ENCODE data around the gene FAM131A.

The FAM131A gene

DNA sequence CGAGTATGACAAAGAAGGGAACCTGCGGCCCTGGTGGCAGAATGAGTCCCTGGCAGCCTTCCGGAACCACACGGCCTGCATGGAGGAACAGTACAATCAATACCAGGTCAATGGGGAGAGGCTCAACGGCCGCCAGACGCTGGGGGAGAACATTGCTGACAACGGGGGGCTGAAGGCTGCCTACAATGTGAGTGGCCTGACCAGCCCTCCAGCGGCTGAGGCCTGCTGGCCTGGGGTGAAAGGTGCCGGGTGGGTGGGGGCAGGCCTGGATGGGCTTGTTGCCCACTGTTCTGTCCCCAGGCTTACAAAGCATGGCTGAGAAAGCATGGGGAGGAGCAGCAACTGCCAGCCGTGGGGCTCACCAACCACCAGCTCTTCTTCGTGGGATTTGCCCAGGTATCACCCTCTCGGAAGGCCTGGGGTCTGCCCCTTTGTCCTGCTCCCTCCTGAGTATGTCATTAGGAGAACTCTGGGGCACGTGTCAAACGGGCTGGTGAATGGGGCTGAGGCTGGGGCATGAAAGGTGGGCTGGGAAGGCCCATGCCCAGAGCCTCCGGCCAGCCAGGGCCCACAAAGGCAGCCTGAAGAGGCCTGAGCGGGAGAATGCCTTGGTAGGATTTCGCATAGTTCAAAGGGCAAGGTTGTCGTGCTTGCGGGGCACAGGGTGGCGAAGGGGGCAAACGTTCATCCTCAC lies 46.2 kb upstream of the FAM131A start:
- Histone ChIP-seq H3K4me3 (replicated peaks; ENCODE audit: insufficient read depth, low read length) (no peak overlapping the region), H3K27me3 (ENCODE audit: insufficient read depth, poor library complexity, severe bottlenecking) (peaks cover 4% of the 10 kb centered on the region), H3K27ac (replicated peaks) (no peak overlapping the region)
- TF ChIP-seq, protein P1, sequence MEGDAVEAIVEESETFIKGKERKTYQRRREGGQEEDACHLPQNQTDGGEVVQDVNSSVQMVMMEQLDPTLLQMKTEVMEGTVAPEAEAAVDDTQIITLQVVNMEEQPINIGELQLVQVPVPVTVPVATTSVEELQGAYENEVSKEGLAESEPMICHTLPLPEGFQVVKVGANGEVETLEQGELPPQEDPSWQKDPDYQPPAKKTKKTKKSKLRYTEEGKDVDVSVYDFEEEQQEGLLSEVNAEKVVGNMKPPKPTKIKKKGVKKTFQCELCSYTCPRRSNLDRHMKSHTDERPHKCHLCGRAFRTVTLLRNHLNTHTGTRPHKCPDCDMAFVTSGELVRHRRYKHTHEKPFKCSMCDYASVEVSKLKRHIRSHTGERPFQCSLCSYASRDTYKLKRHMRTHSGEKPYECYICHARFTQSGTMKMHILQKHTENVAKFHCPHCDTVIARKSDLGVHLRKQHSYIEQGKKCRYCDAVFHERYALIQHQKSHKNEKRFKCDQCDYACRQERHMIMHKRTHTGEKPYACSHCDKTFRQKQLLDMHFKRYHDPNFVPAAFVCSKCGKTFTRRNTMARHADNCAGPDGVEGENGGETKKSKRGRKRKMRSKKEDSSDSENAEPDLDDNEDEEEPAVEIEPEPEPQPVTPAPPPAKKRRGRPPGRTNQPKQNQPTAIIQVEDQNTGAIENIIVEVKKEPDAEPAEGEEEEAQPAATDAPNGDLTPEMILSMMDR (IDR thresholded peaks at IDR 0.05; ENCODE audit: insufficient read depth, low read length): no peak
- TF ChIP-seq POLR2AphosphoS5 (IDR thresholded peaks at IDR 0.05; ENCODE audit: low read depth) (no peak), SPI1 (IDR thresholded peaks at IDR 0.05; ENCODE audit: borderline replicate concordance, low read depth) (no peak)
- DNase-seq (ENCODE audit: low read depth in 1 of 2, low spot score in 1 of 2): no peak

DNA sequence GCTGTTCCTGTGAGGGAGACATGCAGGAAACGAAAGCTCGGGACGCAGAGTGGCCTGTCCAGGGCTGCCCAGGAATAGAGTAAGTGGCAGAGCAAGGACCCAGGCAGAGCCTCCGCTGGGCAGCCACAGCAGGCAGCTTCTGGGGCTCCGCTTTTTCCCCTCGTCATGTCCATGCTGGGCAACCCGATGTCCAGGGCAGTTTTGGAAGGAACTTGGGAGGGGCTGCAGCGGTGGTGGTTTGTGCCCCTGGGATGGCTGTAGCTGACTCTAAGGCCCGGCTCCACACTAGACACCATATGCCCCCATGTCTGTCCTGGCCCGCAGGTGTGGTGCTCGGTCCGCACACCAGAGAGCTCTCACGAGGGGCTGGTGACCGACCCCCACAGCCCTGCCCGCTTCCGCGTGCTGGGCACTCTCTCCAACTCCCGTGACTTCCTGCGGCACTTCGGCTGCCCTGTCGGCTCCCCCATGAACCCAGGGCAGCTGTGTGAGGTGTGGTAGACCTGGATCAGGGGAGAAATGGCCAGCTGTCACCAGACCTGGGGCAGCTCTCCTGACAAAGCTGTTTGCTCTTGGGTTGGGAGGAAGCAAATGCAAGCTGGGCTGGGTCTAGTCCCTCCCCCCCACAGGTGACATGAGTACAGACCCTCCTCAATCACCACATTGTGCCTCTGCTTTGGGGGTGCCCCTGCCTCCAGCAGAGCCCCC lies 45.5 kb upstream of the FAM131A start:
- TF ChIP-seq GABPA (IDR thresholded peaks at IDR 0.05; ENCODE audit: low read depth) (no peak), SPI1 (IDR thresholded peaks at IDR 0.05; ENCODE audit: borderline replicate concordance, low read depth) (no peak), POLR2AphosphoS5 (IDR thresholded peaks at IDR 0.05; ENCODE audit: low read depth) (no peak)
- TF ChIP-seq, protein P1 (IDR thresholded peaks at IDR 0.05; ENCODE audit: insufficient read depth, low read length): no peak
- TF ChIP-seq, protein P2, sequence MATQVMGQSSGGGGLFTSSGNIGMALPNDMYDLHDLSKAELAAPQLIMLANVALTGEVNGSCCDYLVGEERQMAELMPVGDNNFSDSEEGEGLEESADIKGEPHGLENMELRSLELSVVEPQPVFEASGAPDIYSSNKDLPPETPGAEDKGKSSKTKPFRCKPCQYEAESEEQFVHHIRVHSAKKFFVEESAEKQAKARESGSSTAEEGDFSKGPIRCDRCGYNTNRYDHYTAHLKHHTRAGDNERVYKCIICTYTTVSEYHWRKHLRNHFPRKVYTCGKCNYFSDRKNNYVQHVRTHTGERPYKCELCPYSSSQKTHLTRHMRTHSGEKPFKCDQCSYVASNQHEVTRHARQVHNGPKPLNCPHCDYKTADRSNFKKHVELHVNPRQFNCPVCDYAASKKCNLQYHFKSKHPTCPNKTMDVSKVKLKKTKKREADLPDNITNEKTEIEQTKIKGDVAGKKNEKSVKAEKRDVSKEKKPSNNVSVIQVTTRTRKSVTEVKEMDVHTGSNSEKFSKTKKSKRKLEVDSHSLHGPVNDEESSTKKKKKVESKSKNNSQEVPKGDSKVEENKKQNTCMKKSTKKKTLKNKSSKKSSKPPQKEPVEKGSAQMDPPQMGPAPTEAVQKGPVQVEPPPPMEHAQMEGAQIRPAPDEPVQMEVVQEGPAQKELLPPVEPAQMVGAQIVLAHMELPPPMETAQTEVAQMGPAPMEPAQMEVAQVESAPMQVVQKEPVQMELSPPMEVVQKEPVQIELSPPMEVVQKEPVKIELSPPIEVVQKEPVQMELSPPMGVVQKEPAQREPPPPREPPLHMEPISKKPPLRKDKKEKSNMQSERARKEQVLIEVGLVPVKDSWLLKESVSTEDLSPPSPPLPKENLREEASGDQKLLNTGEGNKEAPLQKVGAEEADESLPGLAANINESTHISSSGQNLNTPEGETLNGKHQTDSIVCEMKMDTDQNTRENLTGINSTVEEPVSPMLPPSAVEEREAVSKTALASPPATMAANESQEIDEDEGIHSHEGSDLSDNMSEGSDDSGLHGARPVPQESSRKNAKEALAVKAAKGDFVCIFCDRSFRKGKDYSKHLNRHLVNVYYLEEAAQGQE (IDR thresholded peaks at IDR 0.05; ENCODE audit: insufficient replicate concordance, low read depth): no peak
- H3K27ac ChIP-seq (replicated peaks): no peak overlapping the region
- peaks cover 4% of the 10 kb centered on the region for H3K27me3 ChIP-seq (ENCODE audit: insufficient read depth, poor library complexity, severe bottlenecking)
- no peak for DNase-seq (ENCODE audit: low read depth in 1 of 2, low spot score in 1 of 2)
- no peak overlapping the region for H3K4me3 ChIP-seq (replicated peaks; ENCODE audit: insufficient read depth, low read length)

DNA sequence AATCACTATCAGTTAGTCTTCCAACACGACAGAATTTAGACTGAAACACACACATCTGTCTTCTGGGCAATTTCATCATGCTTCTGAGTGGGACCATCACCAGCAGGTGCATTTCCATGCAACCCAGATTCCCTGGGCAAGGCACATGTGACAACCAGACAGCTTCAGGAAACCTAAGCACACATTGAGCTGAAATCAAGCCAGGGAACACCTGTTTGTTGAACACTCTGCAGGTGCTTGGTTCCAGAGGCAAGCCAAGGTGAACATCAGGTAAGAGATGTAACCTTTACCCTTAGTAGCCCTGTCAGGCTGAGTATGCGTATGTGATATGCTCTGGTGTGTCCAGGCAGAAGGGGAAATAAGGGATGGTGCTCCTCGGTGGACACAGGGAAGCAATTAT lies 41.6 kb upstream of the FAM131A start:
- no peak overlapping the region for H3K27ac ChIP-seq (replicated peaks)
- no peaks in the 10 kb centered on the region for H3K27me3 ChIP-seq (ENCODE audit: insufficient read depth, poor library complexity, severe bottlenecking)
- H3K4me3 ChIP-seq (replicated peaks; ENCODE audit: insufficient read depth, low read length): no peak overlapping the region
- DNase-seq (ENCODE audit: low read depth in 1 of 2, low spot score in 1 of 2): no peak
- TF ChIP-seq SPI1 (IDR thresholded peaks at IDR 0.05; ENCODE audit: borderline replicate concordance, low read depth): no peak
- TF ChIP-seq, protein P1 (IDR thresholded peaks at IDR 0.05; ENCODE audit: insufficient read depth, low read length): no peak
- TF ChIP-seq GABPA (IDR thresholded peaks at IDR 0.05; ENCODE audit: low read depth): no peak
- TF ChIP-seq, protein P2 (IDR thresholded peaks at IDR 0.05; ENCODE audit: insufficient replicate concordance, low read depth): no peak
- TF ChIP-seq POLR2AphosphoS5 (IDR thresholded peaks at IDR 0.05; ENCODE audit: low read depth): no peak

Data from HL-60 (cell line).